HUES48 (cell line): ENCODE results near the gene TNS1.

Experiments
- H3K27ac ChIP-seq: one replicate; pipeline ENCODE4 v1.7.0; 2013; ENCODE audit warnings: low read depth, low read length, inconsistent platforms
- H3K27me3 ChIP-seq: 2 replicates; pipeline ENCODE4 v1.6.1; 2013; ENCODE audit warnings: mild to moderate bottlenecking, low read length; ENCODE audit not compliant: control insufficient read depth, insufficient read depth
- H3K36me3 ChIP-seq: 2 replicates; pipeline ENCODE4 v1.6.1; 2013; ENCODE audit warnings: low read length; ENCODE audit not compliant: control insufficient read depth, insufficient read depth
- H3K4me1 ChIP-seq: 2 replicates; pipeline ENCODE4 v1.6.1; 2013; ENCODE audit warnings: mild to moderate bottlenecking, low read length; ENCODE audit not compliant: control insufficient read depth, insufficient read depth
- H3K4me3 ChIP-seq: 2 replicates; pipeline ENCODE4 v1.5.1; 2013; ENCODE audit warnings: mild to moderate bottlenecking, low read depth, low read length
- H3K9ac ChIP-seq: 2 replicates; pipeline ENCODE4 v1.6.1; 2013; ENCODE audit warnings: mild to moderate bottlenecking, low read depth, low read length, moderate library complexity
- H3K9me3 ChIP-seq: 2 replicates; pipeline ENCODE4 v1.6.1; 2013; ENCODE audit warnings: low read length; ENCODE audit not compliant: control insufficient read depth, insufficient read depth

The TNS1 gene

GRCh38 chr2:217938036-217938435 is 64.8 kb downstream of the TNS1 start:
- peaks cover 37% of the 10 kb centered on the region for H3K4me1 ChIP-seq
- no peaks in the 10 kb centered on the region for H3K9me3 ChIP-seq
- no peak overlapping the region for H3K4me3 ChIP-seq
- H3K9ac ChIP-seq, result no peak overlapping the region
- no peaks in the 10 kb centered on the region for H3K36me3 ChIP-seq
- no peaks in the 10 kb centered on the region for H3K27me3 ChIP-seq
- H3K27ac ChIP-seq, result no peak overlapping the region

- H3K27ac ChIP-seq, result no peak overlapping the region
- no peaks in the 10 kb centered on the region for H3K9me3 ChIP-seq
- H3K9ac ChIP-seq, result no peak overlapping the region
- no peaks in the 10 kb centered on the region for H3K27me3 ChIP-seq
- no peaks in the 10 kb centered on the region for H3K36me3 ChIP-seq
- H3K4me1 ChIP-seq, result peaks cover 37% of the 10 kb centered on the region
- no peak overlapping the region for H3K4me3 ChIP-seq
Observed at GRCh38 chr2:217937446-217937845, 65.3 kb downstream of the TNS1 start.

- no peak overlapping the region for H3K27ac ChIP-seq
- no peaks in the 10 kb centered on the region for H3K36me3 ChIP-seq
- H3K4me3 ChIP-seq, result no peak overlapping the region
- H3K27me3 ChIP-seq, result no peaks in the 10 kb centered on the region
- peaks cover 37% of the 10 kb centered on the region for H3K4me1 ChIP-seq
- H3K9ac ChIP-seq, result no peak overlapping the region
- H3K9me3 ChIP-seq, result no peaks in the 10 kb centered on the region
Observed at GRCh38 chr2:217936952-217937351, 65.8 kb downstream of the TNS1 start.

GRCh38 chr2:217935901-217936684 is 66.7 kb downstream of the TNS1 start:
- no peaks in the 10 kb centered on the region for H3K9me3 ChIP-seq
- H3K36me3 ChIP-seq, result no peaks in the 10 kb centered on the region
- no peak overlapping the region for H3K27ac ChIP-seq
- peaks cover 37% of the 10 kb centered on the region for H3K4me1 ChIP-seq
- no peak overlapping the region for H3K9ac ChIP-seq
- H3K27me3 ChIP-seq, result no peaks in the 10 kb centered on the region
- H3K4me3 ChIP-seq, result no peak overlapping the region

GRCh38 chr2:217935235-217935879 is 67.4 kb downstream of the TNS1 start:
- Histone ChIP-seq H3K9ac (no peak overlapping the region), H3K9me3 (no peaks in the 10 kb centered on the region), H3K27me3 (no peaks in the 10 kb centered on the region), H3K36me3 (no peaks in the 10 kb centered on the region), H3K4me3 (no peak overlapping the region), H3K27ac (no peak overlapping the region), H3K4me1 (peaks cover 39% of the 10 kb centered on the region)

- Histone ChIP-seq H3K4me1 (peaks cover 39% of the 10 kb centered on the region), H3K27ac (no peak overlapping the region), H3K4me3 (no peak overlapping the region), H3K27me3 (no peaks in the 10 kb centered on the region), H3K36me3 (no peaks in the 10 kb centered on the region), H3K9ac (no peak overlapping the region), H3K9me3 (no peaks in the 10 kb centered on the region)
Observed at GRCh38 chr2:217934321-217935131, 68.3 kb downstream of the TNS1 start.

- Histone ChIP-seq H3K9ac (no peak overlapping the region), H3K27ac (no peak overlapping the region), H3K4me1 (peaks cover 39% of the 10 kb centered on the region), H3K9me3 (no peaks in the 10 kb centered on the region), H3K4me3 (no peak overlapping the region), H3K36me3 (no peaks in the 10 kb centered on the region), H3K27me3 (no peaks in the 10 kb centered on the region)
Observed at GRCh38 chr2:217933617-217933993, 69.2 kb downstream of the TNS1 start.

- H3K9ac ChIP-seq, result no peak overlapping the region
- H3K36me3 ChIP-seq, result no peaks in the 10 kb centered on the region
- no peaks in the 10 kb centered on the region for H3K27me3 ChIP-seq
- no peaks in the 10 kb centered on the region for H3K9me3 ChIP-seq
- no peak overlapping the region for H3K27ac ChIP-seq
- peaks cover 38% of the 10 kb centered on the region for H3K4me1 ChIP-seq
- H3K4me3 ChIP-seq, result no peak overlapping the region
Observed at GRCh38 chr2:217932803-217933616, 69.8 kb downstream of the TNS1 start.

GRCh38 chr2:217931846-217932560 is 70.8 kb downstream of the TNS1 start:
- no peak overlapping the region for H3K27ac ChIP-seq
- no peaks in the 10 kb centered on the region for H3K36me3 ChIP-seq
- H3K9ac ChIP-seq, result no peak overlapping the region
- no peaks in the 10 kb centered on the region for H3K9me3 ChIP-seq
- H3K4me1 ChIP-seq, result peaks cover 28% of the 10 kb centered on the region
- H3K27me3 ChIP-seq, result no peaks in the 10 kb centered on the region
- no peak overlapping the region for H3K4me3 ChIP-seq
